ENCODE results near the gene ZNF33B. TPM values are rescaled to one million over a fixed set of nuclear protein-coding genes. Genes with fewer than 3 reads are reported as not detected.

Gene ZNF33B
- total RNA-seq, 1 experiment from 2014 or later, result 39.6 TPM

- H2BK5ac ChIP-seq (ENCODE audit: insufficient read length, low read length), result no peak overlapping the region
- DNase-seq, result no peak
- H4K8ac ChIP-seq (replicated peaks; ENCODE audit: insufficient read length, low read depth, low read length), result no peak overlapping the region
- H3K27ac Mint-ChIP-seq, result no peak overlapping the region
- H3K9ac ChIP-seq (ENCODE audit: extremely low read depth, insufficient read length, low read length), result no peak overlapping the region
- no peak overlapping the region for H2BK120ac ChIP-seq (ENCODE audit: low read depth, low read length, poor library complexity, severe bottlenecking)
- H4K20me1 ChIP-seq (ENCODE audit: control insufficient read depth, insufficient read depth, insufficient read length), result no peaks in the 10 kb centered on the region
- peaks cover 29% of the 10 kb centered on the region for H3K9me3 ChIP-seq (ENCODE audit: control insufficient read depth, low read depth, low read length)
- H2BK12ac ChIP-seq (ENCODE audit: insufficient read length, low read depth, low read length), result no peak overlapping the region
- no peak overlapping the region for H2AFZ ChIP-seq (ENCODE audit: low read length)
- H4K5ac ChIP-seq (ENCODE audit: insufficient read length, low read depth, low read length), result no peak overlapping the region
- H3K4me2 ChIP-seq (ENCODE audit: insufficient read depth, insufficient read length, low read length), result no peak overlapping the region
- no peaks in the 10 kb centered on the region for H3K79me2 ChIP-seq (ENCODE audit: insufficient read depth, low read length)
- no peak overlapping the region for H3K4ac ChIP-seq (ENCODE audit: low read depth, low read length)
- H3K23ac ChIP-seq (ENCODE audit: insufficient read length, low read depth, low read length), result no peak overlapping the region
- no peaks in the 10 kb centered on the region for H3K4me1 ChIP-seq (ENCODE audit: insufficient read depth, low read length)
- H3T11ph ChIP-seq (ENCODE audit: low read length), result no peak overlapping the region
- no peak overlapping the region for H3K18ac ChIP-seq (ENCODE audit: insufficient read length, low read depth, low read length)
- WGBS (ENCODE audit: extremely low coverage, insufficient read length, low lambda C conversion rate), result no CpG with 5 or more reads among the region's 4 CpGs
- H3K27me3 Mint-ChIP-seq (ENCODE audit: low read depth), result no peaks in the 10 kb centered on the region
- H2AK5ac ChIP-seq (ENCODE audit: insufficient read length, low read length), result no peak overlapping the region
- no peak overlapping the region for H3K27ac ChIP-seq (ENCODE audit: insufficient read length, low read depth, low read length)
- no peak overlapping the region for H3K14ac ChIP-seq (ENCODE audit: insufficient read depth, low read length)
- H2BK20ac ChIP-seq (ENCODE audit: low read depth, low read length, poor library complexity, severe bottlenecking), result no peak overlapping the region
- H3K36me3 Mint-ChIP-seq (ENCODE audit: insufficient read depth in 1 of 3, low read depth in 3 of 3), result peaks cover 75 to 88% (median 87%) of the 10 kb centered on the region in 3 experiments
- H3K27me3 ChIP-seq (ENCODE audit: insufficient read depth, low read length), result no peaks in the 10 kb centered on the region
- H4K91ac ChIP-seq (ENCODE audit: insufficient read length, low read depth, low read length), result no peak overlapping the region
- no peak overlapping the region for H3K56ac ChIP-seq (ENCODE audit: insufficient read length, low read depth, low read length)
- peaks cover 57 to 71% of the 10 kb centered on the region in 2 experiments for H3K9me3 Mint-ChIP-seq
- no peak for TF ChIP-seq CTCF (conservative IDR thresholded peaks at IDR 0.05)
- H3K23me2 ChIP-seq (ENCODE audit: insufficient read length, low read depth, low read length, poor library complexity, severe bottlenecking), result no peaks in the 10 kb centered on the region
- H2BK15ac ChIP-seq (ENCODE audit: low read depth, low read length), result no peak overlapping the region
- H3K79me1 ChIP-seq (ENCODE audit: insufficient read depth, low read depth, low read length, poor library complexity, severe bottlenecking), result no peaks in the 10 kb centered on the region
- no peak overlapping the region for H3K4me3 Mint-ChIP-seq
- no peaks in the 10 kb centered on the region for H3K4me1 Mint-ChIP-seq
Observed at GRCh38 chr10:42598249-42598873, 40.0 kb downstream of the ZNF33B start.

All from H9 (cell line).